IMR-90 (cell line): ENCODE results near the gene GPRC5B. TPM values are rescaled to one million over a fixed set of nuclear protein-coding genes. Genes with fewer than 3 reads are reported as not detected.

Experiments used
- CEBPB ChIP-seq: IDR thresholded peaks from 2 replicates; pipeline ENCODE4 v1.6.1; 2012; ENCODE audit warnings: low read depth, low read length, improper control_type of control experiment
- CTCF ChIP-seq: conservative IDR thresholded peaks from 2 replicates; pipeline ENCODE4 v1.5.1; 2012; ENCODE audit warnings: mild to moderate bottlenecking, low read depth, low read length, improper control_type of control experiment
- polyA plus RNA-seq, 3 experiments: library from polyadenylated mRNA; depleted of rRNA; stranded (reverse); fragments of >200 nt; gene quantifications; 2 replicates each; pipeline ENCODE4 v1.2.3, GENCODE V29; 2012; ENCODE audit warnings: low replicate concordance in 1 of 3
- total RNA-seq: library from RNA; depleted of rRNA; stranded (reverse); fragments of >200 nt; gene quantifications from 2 replicates; pipeline ENCODE4 v1.2.3, GENCODE V29; 2012

The GPRC5B gene
- total and polyA plus RNA-seq, 2 of the 4 experiments (the other 2 are of a cell fraction): 2.5 to 8.5 TPM

GRCh38 chr16:19810817-19811731 is 73.6 kb downstream of the GPRC5B start (continued):
- TF ChIP-seq CTCF: no peak
- peak; percentile 31; the same call in 1 of the 2 replicates for TF ChIP-seq CEBPB
